Pancreas (tissue), 10 donors: ENCODE data around the gene GPR160. TPM values are rescaled to one million over a fixed set of nuclear protein-coding genes. Genes with fewer than 3 reads are reported as not detected.

Experiments used
- ATAC-seq, 4 donors: fragments of 200-7000 bp; cut with Tn5 transposase; one replicate each; pipeline versions ENCODE4 v1.8.0 to v1.9.1; 2020; ENCODE audit warnings: mild to moderate bottlenecking in 4 of 4, moderate library complexity in 4 of 4
- DNase-seq, 6 donors: peaks; one replicate each; pipeline ENCODE4 v3.0.0-alpha.2; 2020
- FAIRE-seq: peaks from 2 replicates; lab custom pipeline; 2012; peaks lifted over from hg19 to GRCh38; lab: Jason Lieb, UNC
- H3K27ac ChIP-seq, 4 donors: fragments of 200-600 bp; sonication (generic); 1 replicate in 3 of 4; 2 replicates in 1 of 4; pipeline versions ENCODE4 v1.5.0 to v1.8.0; 2020
- H3K27me3 ChIP-seq, 4 donors: fragments of 200-600 bp; one replicate each; pipeline ENCODE4 v1.8.0; 2021
- H3K36me3 ChIP-seq, 3 donors: fragments of 200-600 bp; sonication (generic) in 1 of 3; one replicate each; pipeline versions ENCODE4 v1.5.0 to v1.8.0; 2020 to 2021
- H3K4me1 ChIP-seq, 3 donors: fragments of 200-600 bp; one replicate each; pipeline ENCODE4 v1.8.0; 2021
- H3K4me3 ChIP-seq, 4 donors: fragments of 200-600 bp; sonication (generic) in 2 of 4; one replicate each; pipeline versions ENCODE4 v1.5.0 to v1.8.0; 2020 to 2021
- H3K9me3 ChIP-seq, 4 donors: fragments of 200-600 bp; one replicate each; pipeline ENCODE4 v1.8.0; 2021
- WGBS, 2 donors: extraction: QIAGEN DNeasy Blood & Tissue Kit; methylation state at CpG; one replicate each; pipeline ENCODE4 v1.1.7; 2013; 5-methylcytosine and 5-hydroxymethylcytosine counted together
- intact Hi-C, 3 donors: fragments of 100-400 bp; cut with DNase I; formaldehyde crosslinking; loops; one replicate each; pipeline versions ENCODE4 v1.11.1 to v1.14.2; 2022
- polyA plus RNA-seq, 2 donors: library from polyadenylated mRNA; stranded (reverse); fragments of 200-250 nt; gene quantifications; one replicate each; pipeline ENCODE4 v1.2.3, GENCODE V29; 2013
- total RNA-seq, 6 donors: library from RNA; stranded (reverse); fragmentation: NEBNext Ultra II Directional in 4 of 6; extraction: Animal tissue kit (Norgen Biotek cat#: 25700) in 4 of 6; gene quantifications; one replicate each; pipeline versions ENCODE4 v1.2.1 to v1.2.4, GENCODE V29; 2021 to 2023
- TF ChIP-seq, protein P1 (sequence below), 4 donors: fragments of 200-600 bp; sonication (generic) in 3 of 4; IDR thresholded peaks; one replicate each; pipeline versions ENCODE4 v1.5.0 to v1.8.0; 2021; ENCODE audit warnings: antibody characterized with exemption in 4 of 4
- donor health status: healthy with polysubstance abuse.
- donor health status: DM: no; HTN: no; CAD: no; lungs with moderate emphysema.
- donor health status: DM: no; HTN: no; CAD: no.
- donor health status: control.
- donor health status: control.
- donor health status: Bipolar disorder and iron deficiency.
- donor health status: DM: yes; HTN: yes; CAD: no.
- donor health status: DM: no; HTN: no; CAD: no.
- donor health status: DM: no; HTN: no; CAD: no.
- donor health status: DM: yes; HTN: yes; CAD: no.

The GPR160 gene
- total and polyA plus RNA-seq, 8 donors = 4.4 to 12.7 (median 8.5) TPM

DNA sequence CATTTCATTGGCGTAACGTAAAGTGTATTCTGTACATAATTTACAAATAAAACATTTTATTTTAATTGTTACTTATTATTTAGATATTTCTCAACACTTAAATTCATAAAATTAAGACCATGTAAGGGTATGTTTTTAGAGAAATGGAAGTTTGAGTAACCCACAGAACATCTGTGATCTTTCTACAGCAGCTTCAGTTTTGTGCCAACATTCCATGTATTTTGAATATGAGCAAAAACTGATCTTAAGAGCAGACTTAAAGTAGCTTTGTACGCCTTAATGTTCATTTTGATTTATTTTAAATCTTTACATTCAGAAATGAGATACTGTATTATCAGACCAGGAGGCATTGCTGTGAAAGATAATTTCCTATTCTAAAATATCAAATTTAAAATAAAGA lies 44.0 kb upstream of the GPR160 start:
- intact Hi-C loops = no loop called here
- WGBS, 2 donors = 93 to 96% methylated on average over 3 of the region's 3 CpGs
- H3K27ac ChIP-seq = no peak overlapping the region
- no peak for DNase-seq
- no peak overlapping the region for H3K4me3 ChIP-seq
- H3K36me3 ChIP-seq = peaks cover 0 to 27% (median 3%) of the 10 kb centered on the region in 3 donors
- no peaks in the 10 kb centered on the region for H3K4me1 ChIP-seq
- TF ChIP-seq, protein P1, sequence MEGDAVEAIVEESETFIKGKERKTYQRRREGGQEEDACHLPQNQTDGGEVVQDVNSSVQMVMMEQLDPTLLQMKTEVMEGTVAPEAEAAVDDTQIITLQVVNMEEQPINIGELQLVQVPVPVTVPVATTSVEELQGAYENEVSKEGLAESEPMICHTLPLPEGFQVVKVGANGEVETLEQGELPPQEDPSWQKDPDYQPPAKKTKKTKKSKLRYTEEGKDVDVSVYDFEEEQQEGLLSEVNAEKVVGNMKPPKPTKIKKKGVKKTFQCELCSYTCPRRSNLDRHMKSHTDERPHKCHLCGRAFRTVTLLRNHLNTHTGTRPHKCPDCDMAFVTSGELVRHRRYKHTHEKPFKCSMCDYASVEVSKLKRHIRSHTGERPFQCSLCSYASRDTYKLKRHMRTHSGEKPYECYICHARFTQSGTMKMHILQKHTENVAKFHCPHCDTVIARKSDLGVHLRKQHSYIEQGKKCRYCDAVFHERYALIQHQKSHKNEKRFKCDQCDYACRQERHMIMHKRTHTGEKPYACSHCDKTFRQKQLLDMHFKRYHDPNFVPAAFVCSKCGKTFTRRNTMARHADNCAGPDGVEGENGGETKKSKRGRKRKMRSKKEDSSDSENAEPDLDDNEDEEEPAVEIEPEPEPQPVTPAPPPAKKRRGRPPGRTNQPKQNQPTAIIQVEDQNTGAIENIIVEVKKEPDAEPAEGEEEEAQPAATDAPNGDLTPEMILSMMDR (IDR thresholded peaks at IDR 0.05) = no peak
- no peak for FAIRE-seq
- H3K27me3 ChIP-seq = no peaks in the 10 kb centered on the region
- no peaks in the 10 kb centered on the region for H3K9me3 ChIP-seq
- no peak for ATAC-seq

DNA sequence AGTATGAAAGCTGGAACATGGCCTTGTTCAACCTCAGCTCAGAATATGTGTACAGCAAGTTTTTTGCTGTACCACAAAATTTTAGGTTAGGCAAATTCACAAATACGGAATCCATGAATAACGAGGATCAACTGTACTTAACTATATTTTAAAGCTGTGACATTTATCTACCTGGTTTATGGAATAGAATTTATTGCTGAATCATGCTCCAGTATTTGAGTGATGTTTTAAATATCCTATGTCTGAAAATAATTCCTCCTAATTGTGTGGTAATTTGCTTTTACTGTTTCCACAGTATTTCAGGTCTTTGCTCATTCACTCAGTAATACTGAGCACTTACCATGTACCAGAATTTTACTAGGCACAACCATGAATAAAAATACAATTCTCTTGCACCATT lies 41.7 kb upstream of the GPR160 start:
- 96 to 97% methylated on average over 2 of the region's 2 CpGs for WGBS, 2 donors
- no peak for DNase-seq
- peaks cover 0 to 22% (median 3%) of the 10 kb centered on the region in 3 donors for H3K36me3 ChIP-seq

DNA sequence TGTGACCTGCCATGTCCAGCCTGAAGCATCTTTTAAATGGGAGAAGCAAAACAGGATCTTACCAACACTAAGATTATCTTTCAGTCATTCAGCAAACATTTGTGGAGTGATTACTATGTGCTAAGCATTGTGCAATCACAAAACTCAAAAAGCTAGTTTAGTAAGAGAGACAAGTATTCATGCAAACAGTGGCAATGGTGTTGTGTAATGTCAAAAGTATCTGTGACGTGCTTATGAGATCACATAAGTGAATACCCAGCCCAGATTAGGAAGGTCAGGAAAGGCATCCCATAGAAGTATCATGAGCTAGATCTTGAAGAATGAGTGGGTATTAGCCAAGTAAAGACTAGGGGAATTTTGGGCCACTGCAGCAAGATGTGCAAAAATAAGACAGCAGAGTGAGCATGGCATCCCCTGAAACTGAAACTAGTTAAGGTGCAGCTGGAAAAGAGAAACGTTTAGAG lies 39.1 kb upstream of the GPR160 start:
- 47 to 68% methylated on average over 2 of the region's 2 CpGs for WGBS, 2 donors
- no peaks in the 10 kb centered on the region for H3K27me3 ChIP-seq
- H3K36me3 ChIP-seq = peaks cover 0 to 7% (median 0%) of the 10 kb centered on the region in 3 donors
- FAIRE-seq (no peak), DNase-seq (no peak), ATAC-seq (no peak)
- no peak overlapping the region for H3K4me3 ChIP-seq
- H3K27ac ChIP-seq = no peak overlapping the region
- intact Hi-C loops = no loop called here
- H3K4me1 ChIP-seq = no peaks in the 10 kb centered on the region
- no peaks in the 10 kb centered on the region for H3K9me3 ChIP-seq
- TF ChIP-seq, protein P1 (IDR thresholded peaks at IDR 0.05) = no peak

More for the DNA sequence above, 41.7 kb upstream of the GPR160 start:
- no peak for ATAC-seq
- intact Hi-C loops = no loop called here
- FAIRE-seq = no peak
- TF ChIP-seq, protein P1 (IDR thresholded peaks at IDR 0.05) = no peak
- no peaks in the 10 kb centered on the region for H3K27me3 ChIP-seq
- no peak overlapping the region for H3K27ac ChIP-seq
- no peaks in the 10 kb centered on the region for H3K4me1 ChIP-seq
- H3K4me3 ChIP-seq = no peak overlapping the region
- H3K9me3 ChIP-seq = no peaks in the 10 kb centered on the region

DNA sequence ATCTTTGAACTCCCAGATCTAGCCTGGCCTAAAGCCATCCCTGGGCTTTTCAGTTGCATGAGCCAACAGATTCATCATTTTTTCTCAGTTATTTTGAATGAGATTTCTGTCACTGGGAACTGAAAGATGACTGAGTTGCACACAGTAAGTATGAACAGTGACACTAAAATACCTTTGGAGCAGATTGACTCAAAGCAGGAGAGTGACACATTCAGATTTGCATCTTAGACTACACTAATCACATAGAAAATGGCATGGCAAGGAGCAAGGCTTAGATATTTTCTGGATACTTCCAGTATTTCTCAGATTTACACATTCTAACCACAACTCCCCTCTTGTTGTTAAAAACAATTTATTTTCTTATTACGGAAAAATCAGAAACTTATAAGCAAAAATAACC lies 38.4 kb upstream of the GPR160 start:
- no peak for DNase-seq
- 97 to 100% methylated on average over 1 of the region's 1 CpG for WGBS, 2 donors
- Histone ChIP-seq H3K4me1 (no peaks in the 10 kb centered on the region), H3K27me3 (no peaks in the 10 kb centered on the region), H3K9me3 (no peaks in the 10 kb centered on the region), H3K4me3 (no peak overlapping the region), H3K36me3 (peaks cover 0 to under 1% (median 0%) of the 10 kb centered on the region in 3 donors), H3K27ac (no peak overlapping the region)
- ATAC-seq = no peak
- TF ChIP-seq, protein P1 (IDR thresholded peaks at IDR 0.05) = no peak
- intact Hi-C loops = no loop called here
- no peak for FAIRE-seq

DNA sequence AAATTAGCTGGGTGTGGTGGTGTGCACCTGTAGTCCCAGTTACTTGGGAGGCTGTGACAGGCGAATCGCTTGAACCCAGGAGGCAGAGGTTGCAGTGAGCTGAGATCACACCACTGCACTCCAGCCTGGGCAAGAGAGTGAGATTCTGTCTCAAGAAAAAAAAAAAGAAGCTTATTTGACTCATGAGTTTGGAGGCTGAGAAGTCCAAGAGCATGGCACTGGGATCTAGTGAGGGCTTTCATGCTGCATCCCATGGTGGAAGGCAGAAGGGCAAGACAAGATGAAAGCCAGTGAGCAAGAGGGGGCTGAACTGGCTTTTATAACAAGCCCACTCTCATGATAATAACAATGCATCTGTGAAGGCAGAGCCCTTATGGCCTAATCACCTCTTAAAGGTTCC lies 37.7 kb upstream of the GPR160 start:
- no peaks in the 10 kb centered on the region for H3K4me1 ChIP-seq
- intact Hi-C loops = no loop called here
- H3K27me3 ChIP-seq = no peaks in the 10 kb centered on the region
- H3K9me3 ChIP-seq = no peaks in the 10 kb centered on the region
- TF ChIP-seq, protein P1 (IDR thresholded peaks at IDR 0.05) = no peak
- no peak overlapping the region for H3K27ac ChIP-seq
- DNase-seq (no peak), ATAC-seq (no peak), FAIRE-seq (no peak)
- WGBS, 2 donors = 95 to 98% methylated on average over 2 of the region's 2 CpGs
- no peak overlapping the region for H3K4me3 ChIP-seq
- H3K36me3 ChIP-seq = no peaks in the 10 kb centered on the region
